GM12891 (cell line): ENCODE measurements around the gene RAB1B.
"Not testable (repeated sequence)": the region's sequence is repeated elsewhere in the genome, so short reads cannot be mapped to it uniquely, and the experiment has no call there.

Experiments
- DNase-seq: peaks from one replicate; pipeline ENCODE4 v3.0.0; 2011; ENCODE audit warnings: low spot score; ENCODE audit not compliant: insufficient read length
- FAIRE-seq: peaks from 2 replicates; lab custom pipeline; 2011; peaks lifted over from hg19 to GRCh38; lab: Jason Lieb, UNC
- PAX5 ChIP-seq: IDR thresholded peaks from 2 replicates; pipeline ENCODE4 v1.6.1; 2011; ENCODE audit warnings: low read length, moderate library complexity, mild to moderate bottlenecking; ENCODE audit not compliant: insufficient read depth, severe bottlenecking
- POLR2A ChIP-seq: IDR thresholded peaks from 2 replicates; pipeline ENCODE4 v1.6.1; 2011; ENCODE audit warnings: low read depth, low read length, control low read depth
- POLR2AphosphoS5 ChIP-seq: IDR thresholded peaks from 2 replicates; pipeline ENCODE4 v1.6.1; 2011; ENCODE audit warnings: low read depth, low read length, control low read depth
- POU2F2 ChIP-seq: IDR thresholded peaks from 2 replicates; pipeline ENCODE4 v1.6.1; 2011; ENCODE audit warnings: low read depth, mild to moderate bottlenecking, control low read depth, low read length, moderate library complexity
- SPI1 ChIP-seq: IDR thresholded peaks from 2 replicates; pipeline ENCODE4 v1.6.1; 2011; ENCODE audit warnings: low read depth, low read length, control low read depth
- TAF1 ChIP-seq: IDR thresholded peaks from 2 replicates; pipeline ENCODE4 v1.6.1; 2011; ENCODE audit warnings: low read depth, low read length, control low read depth

The RAB1B gene

DNA sequence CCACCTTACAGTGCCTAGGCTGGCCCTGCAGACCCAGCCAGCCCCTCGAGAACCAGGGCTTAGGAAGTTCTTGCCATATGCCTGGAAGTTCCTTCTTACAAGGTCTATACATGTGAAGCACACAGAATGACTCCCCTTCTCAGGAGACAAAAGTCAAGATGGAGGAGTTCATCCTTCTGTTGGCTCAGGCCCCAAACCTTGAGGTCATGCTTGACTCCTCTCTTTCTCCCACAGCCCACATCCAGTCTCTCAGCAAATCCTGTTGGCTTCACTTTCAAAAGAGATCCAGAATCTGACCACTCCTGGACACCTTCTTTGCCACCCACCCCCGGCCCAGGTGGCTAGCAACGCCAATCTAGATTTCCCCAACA lies 50.1 kb downstream of the RAB1B start:
- FAIRE-seq (no peak), DNase-seq (no peak)
- TF ChIP-seq POLR2AphosphoS5: no peak
- TF ChIP-seq POU2F2: no peak
- no peak for TF ChIP-seq POLR2A

DNA sequence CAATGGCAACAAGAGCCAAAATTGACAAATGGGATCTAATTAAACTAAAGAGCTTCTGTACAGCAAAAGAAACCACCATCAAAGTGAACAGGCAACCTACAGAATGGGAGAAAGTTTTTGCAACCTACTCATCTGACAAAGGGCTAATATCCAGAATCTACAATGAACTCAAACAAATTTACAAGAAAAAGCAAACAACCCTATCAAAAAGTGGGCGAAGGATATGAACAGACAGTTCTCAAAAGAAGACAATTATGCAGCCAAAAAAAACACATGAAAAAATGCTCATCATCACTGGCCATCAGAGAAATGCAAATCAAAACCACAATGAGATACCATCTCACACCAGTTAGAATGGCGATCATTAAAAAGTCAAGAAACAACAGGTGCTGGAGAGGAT lies 51.9 kb downstream of the RAB1B start:
- not testable (repeated sequence) for FAIRE-seq, DNase-seq

DNA sequence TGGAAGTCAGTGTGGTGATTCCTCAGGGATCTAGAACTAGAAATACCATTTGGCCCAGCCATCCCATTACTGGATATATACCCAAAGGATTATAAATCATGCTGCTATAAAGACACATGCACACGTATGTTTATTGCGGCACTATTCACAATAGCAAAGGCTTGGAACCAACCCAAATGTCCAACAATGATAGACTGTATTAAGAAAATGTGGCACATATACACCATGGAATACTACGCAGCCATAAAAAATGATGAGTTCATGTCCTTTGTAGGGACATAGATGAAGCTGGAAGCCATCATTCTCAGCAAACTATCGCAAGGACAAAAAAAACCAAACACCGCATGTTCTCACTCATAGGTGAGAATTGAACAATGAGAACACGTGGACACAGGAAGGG lies 52.3 kb downstream of the RAB1B start:
- not testable (repeated sequence) for FAIRE-seq, DNase-seq

DNA sequence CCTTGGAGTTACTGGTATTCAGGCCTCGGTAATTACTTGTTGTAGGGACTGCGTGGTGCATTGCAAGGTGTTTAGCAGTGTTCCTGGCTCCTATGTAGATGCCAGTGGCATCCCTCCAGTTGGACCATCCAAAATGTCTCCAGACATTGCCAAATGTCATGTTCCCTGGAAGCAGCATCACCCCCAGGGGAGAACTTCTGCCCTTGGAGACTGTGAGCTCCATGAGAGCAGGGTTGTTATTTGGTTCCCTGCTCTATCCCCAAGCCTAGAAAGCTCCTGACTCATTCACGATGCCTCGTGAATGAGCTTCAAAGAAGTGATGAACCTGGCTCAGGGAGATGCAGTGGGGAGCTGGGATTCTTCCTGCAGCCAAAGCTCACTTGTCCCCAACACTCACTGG lies 53.2 kb downstream of the RAB1B start:
- FAIRE-seq (no peak), DNase-seq (no peak)
- TF ChIP-seq POU2F2 (no peak), PAX5 (no peak), TAF1 (no peak), POLR2AphosphoS5 (no peak), POLR2A (no peak), SPI1 (no peak)

DNA sequence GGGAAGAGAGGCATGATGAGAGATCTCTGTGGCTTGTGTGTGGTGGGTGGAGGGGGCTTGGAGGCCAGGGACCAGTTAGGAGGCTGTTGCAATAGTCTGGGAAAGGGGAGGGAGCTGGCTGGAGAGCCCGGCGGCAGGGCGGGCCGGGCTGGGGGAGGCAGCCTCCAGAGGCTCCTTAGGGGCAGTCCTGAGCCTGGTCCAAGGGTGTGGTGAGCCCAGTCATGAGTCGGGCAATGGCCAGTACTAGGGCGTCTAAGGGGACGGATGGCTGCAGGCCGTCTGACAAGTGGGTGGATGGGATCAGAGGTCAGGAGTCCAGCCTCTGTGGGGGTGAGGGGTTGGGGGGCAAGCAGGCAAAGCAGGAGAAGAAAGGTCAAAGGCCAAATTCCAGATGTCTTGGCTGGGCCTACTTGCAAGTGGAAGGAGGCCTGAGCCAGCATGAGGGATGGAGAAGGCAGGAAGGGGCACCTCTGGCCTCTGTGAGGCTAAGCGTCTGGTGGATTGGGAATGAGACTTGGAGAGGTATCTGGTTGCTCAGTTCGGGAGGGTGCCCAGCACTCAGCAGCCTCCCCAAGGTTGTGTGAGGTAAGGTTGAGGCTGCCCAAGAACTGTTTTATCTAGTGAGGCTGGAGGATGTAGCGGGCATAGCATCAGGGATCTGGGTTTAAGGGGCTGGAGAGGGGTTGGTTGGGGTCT lies 54.4 kb downstream of the RAB1B start:
- no peak for TF ChIP-seq TAF1
- no peak for TF ChIP-seq POLR2AphosphoS5
- TF ChIP-seq PAX5: no peak
- TF ChIP-seq POU2F2: no peak
- TF ChIP-seq POLR2A: no peak
- no peak for TF ChIP-seq SPI1
- no peak for FAIRE-seq
- DNase-seq: no peak

DNA sequence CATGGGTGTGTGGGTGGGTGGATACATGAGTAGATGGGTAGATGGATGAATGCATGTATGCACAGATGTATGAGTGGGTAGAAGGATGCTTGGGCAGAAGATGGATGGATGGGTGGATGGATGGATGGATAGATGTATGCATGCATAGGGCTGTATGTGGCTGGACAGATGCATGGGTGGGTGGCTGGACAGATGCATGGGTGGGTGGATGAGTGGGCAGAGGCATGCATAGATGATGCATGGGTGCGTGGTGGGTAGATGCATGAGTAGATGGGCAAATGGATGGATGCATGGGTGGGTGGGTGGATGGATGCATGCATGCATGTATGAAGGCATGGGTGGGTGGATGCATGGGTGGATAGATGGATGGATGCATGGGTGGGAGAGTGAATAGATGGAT lies 55.2 kb downstream of the RAB1B start:
- no peak for TF ChIP-seq PAX5
- TF ChIP-seq SPI1: no peak
- no peak for TF ChIP-seq POLR2A
- TF ChIP-seq POU2F2: no peak
- TF ChIP-seq POLR2AphosphoS5: no peak
- TF ChIP-seq TAF1: no peak
- DNase-seq (no peak), FAIRE-seq (no peak)

DNA sequence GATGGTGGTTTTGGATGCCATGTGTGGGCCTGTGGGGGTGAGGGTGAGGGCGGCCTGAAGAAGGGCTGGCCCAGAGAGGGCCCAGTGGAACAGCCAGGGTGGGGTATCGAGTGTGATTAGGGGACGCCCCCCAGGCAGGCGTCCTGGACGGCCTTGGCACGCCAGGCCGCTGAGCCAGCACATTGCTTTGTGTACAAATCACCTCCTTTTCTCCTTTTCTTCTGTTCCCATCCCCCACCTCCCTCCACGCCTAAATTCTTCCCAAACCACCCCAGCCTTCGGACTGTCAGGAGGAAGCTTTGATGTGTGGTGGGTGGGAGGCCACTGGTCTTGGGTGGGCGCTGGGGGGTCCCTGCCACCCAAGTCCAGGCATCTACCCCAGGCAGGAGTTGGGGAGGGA lies 56.2 kb downstream of the RAB1B start:
- TF ChIP-seq POU2F2 (no peak), POLR2A (no peak), TAF1 (no peak), SPI1 (no peak), PAX5 (no peak), POLR2AphosphoS5 (no peak)
- FAIRE-seq: no peak

DNA sequence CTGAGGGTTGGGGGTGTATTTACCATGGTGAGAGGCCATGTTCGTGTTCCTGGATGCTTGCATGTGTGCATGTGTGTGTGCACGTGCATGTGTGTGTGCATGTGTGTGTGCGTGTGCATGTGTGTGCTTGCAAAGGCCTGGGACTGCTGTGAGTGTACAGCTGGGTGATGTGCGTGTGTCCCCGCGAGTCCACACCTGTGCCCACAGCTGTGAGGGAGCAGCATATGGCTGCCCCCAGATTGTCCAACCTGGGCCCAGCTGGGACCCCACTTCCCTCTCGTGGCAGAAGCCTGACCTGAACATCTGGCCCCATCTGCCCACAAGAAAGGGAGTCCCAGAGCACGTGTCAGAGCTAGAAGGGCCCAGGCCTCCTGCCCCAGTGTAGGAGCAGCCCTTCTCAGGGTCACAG lies 56.8 kb downstream of the RAB1B start:
- peak; percentile 48 for FAIRE-seq
- TF ChIP-seq POLR2AphosphoS5 (no peak), SPI1 (no peak), POU2F2 (no peak), POLR2A (no peak), PAX5 (no peak), TAF1 (no peak)
- DNase-seq: no peak

More for the DNA sequence above, 56.2 kb downstream of the RAB1B start:
- no peak for DNase-seq

DNA sequence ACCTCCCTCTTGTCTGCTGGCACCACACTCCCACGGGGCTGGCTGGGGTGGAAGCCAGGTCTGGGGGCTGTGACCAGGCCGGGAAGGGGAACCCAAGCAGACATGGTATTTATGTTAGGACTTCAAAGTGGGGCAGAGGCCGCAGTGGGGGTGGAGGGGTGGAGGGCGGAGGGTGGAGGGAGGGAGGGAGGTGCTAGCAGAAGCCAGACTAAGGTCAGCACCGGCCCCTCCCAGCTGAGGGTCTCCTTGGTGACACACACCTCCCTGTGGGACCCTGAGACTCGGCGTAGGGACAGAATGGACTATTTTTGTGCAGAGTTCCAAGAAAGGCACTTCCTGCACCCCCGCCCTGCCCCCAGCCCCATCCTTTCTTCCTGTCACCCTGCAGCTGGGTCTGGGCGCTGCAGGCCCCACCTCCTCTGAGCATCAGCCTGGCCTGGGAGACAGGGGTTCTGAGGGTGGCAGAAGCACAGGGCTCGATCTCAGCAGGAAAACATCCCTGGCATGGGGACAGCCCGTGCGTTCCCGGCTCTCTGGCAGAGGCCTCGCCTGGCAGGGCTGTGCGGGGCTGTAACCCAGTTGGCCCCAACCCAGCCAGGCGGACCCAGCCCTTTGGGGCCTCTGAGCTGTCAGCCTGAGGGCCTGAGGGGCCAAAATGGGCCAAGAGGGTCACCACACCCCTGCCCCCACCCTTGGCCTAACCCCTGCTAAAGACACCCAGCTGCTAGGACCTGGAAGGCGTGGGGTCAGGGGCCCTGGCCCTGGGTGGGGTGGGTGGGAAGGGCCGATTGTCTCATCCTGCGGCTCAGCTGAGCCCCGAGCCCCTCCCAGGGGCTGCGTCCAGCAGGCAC lies 58.0 kb downstream of the RAB1B start:
- FAIRE-seq (no peak), DNase-seq (no peak)
- TF ChIP-seq POLR2A: no peak
- TF ChIP-seq POU2F2: no peak
- no peak for TF ChIP-seq TAF1
- TF ChIP-seq PAX5: no peak
- TF ChIP-seq SPI1: no peak
- no peak for TF ChIP-seq POLR2AphosphoS5
